ENCODE measurements around the gene DENND6A.
"Not testable (repeated sequence)": the region's sequence is repeated elsewhere in the genome, so short reads cannot be mapped to it uniquely, and the experiment has no call there.

The DENND6A gene

GRCh38 chr3:57709559-57709958 is 16.7 kb upstream of the DENND6A start:
- H3K27ac ChIP-seq: no peak overlapping the region

DNA sequence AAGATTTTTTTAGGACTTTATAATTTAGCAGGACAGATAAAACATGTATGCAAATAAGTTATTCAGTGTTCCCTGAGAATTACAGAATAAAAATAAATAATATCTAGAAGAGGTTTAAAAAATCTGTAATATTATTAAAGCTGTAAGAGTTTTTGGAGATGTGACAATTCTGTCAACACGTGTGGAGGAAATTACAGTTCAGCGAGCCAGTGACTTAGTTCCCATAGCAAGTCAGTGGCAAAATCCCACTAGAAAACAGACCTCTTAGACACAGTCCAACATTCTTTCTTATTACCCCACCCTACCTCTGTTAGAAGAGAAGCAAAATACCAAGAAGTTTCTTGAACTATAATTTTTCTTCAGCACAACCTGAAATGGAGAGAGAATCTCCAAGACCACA is 16.2 kb upstream of the DENND6A start:
- no peak overlapping the region; the same call in 1 of the 2 replicates for H3K27ac ChIP-seq
- no peak for TF ChIP-seq ZFX (IDR thresholded peaks at IDR 0.05)
- TF ChIP-seq CTCF (conservative IDR thresholded peaks at IDR 0.05): no peak

More at GRCh38 chr3:57709559-57709958, 16.7 kb upstream of the DENND6A start:
- no peak for TF ChIP-seq CTCF (conservative IDR thresholded peaks at IDR 0.05)
- TF ChIP-seq ZFX (IDR thresholded peaks at IDR 0.05): no peak

DNA sequence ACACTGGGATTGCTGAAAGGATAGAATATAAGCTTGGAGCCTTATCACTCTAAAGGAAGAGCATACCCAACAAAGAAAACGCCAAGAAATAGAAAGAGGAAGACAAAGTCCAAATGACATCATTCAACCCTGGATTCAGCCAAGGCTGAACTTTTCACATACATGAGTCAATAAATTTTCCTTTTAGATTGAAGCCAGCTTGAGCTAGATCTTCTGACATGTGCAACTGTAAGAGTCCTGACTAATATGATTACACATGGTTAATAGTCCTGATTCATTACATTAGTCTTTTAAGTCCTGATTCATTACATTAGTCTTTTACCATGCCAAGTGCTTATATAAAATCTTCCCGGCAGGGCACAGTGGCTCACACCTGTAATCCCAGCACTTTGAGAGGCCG is 13.6 kb upstream of the DENND6A start:
- TF ChIP-seq CTCF (conservative IDR thresholded peaks at IDR 0.05) (no peak), ZFX (IDR thresholded peaks at IDR 0.05) (no peak)
- no peak overlapping the region for H3K27ac ChIP-seq

DNA sequence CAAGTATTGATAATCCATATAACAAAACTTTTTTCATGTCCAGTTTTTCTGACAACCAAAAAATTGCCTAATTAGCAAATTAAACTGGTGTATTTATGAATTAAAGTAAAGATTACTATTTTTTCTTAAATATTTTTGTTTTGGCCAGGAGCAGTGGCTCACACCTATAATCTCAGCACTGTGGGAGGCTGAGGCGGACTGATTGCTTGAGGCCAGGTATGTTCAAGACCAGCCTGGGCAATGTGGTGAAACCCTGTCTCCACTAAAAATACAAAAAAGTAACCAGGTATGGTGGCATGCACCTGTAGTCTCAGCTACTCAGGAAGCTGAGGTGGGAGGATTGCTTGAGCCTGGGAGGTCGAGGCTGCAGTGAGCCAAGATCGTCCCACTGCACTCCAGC is 12.5 kb upstream of the DENND6A start:
- H3K27ac ChIP-seq: not testable (repeated sequence)

- TF ChIP-seq ZFX (IDR thresholded peaks at IDR 0.05) (no peak), CTCF (conservative IDR thresholded peaks at IDR 0.05) (no peak)
- no peak overlapping the region for H3K27ac ChIP-seq
Measured at GRCh38 chr3:57701781-57702180, 8.9 kb upstream of the DENND6A start.

- TF ChIP-seq ZFX (IDR thresholded peaks at IDR 0.05) (no peak), CTCF (conservative IDR thresholded peaks at IDR 0.05) (no peak)
- no peak overlapping the region for H3K27ac ChIP-seq
Measured at GRCh38 chr3:57700737-57701136, 7.9 kb upstream of the DENND6A start.

DNA sequence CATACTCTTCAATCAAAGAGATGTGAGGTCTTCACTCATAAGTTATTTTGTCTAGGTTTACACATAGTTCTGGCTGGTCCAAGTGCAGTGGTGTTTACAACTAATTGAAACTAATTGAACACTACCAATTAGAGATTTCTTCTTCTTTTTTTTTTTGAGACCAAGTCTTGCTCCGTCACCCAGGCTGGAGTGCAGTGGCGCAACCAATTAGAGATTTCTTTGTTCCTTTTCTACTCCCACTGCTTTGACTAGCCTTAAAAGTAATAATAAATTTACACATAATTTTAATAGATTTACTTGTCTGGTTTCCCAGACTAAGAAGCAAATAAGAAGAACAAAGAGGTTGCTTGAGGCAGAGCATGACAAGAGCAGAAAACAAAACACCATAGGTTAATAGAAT is 6.7 kb upstream of the DENND6A start:
- no peak for TF ChIP-seq CTCF (conservative IDR thresholded peaks at IDR 0.05)
- no peak for TF ChIP-seq ZFX (IDR thresholded peaks at IDR 0.05)

DNA sequence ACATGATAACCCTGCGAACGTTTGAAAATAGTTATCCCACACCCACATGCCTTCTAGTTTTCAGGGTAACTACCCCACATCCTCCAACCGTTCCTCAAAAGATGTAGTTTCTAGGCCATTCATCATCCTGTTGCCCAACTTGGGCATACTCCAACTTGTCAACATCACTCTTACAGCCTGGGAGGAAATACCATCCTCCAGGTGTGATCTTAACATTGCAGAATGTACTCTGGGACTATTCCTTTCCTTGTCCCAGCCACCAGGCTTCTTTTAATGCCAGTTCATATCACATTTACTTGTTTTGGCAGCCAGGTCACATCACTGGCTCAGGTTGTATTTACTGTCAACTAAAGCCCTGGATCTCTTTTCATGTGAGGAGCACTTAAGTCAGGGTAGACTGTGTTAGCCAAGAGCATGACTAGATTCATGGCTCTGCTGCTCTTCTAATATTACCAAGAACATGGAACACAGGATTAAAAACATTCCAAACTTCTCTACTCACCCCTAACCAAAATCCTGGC is 4.0 kb upstream of the DENND6A start:
- no peak overlapping the region for H3K27ac ChIP-seq
- no peak for TF ChIP-seq ZFX (IDR thresholded peaks at IDR 0.05)
- TF ChIP-seq CTCF (conservative IDR thresholded peaks at IDR 0.05): no peak

More for the DNA sequence above, 6.7 kb upstream of the DENND6A start:
- no peak overlapping the region for H3K27ac ChIP-seq
